Measurements from ENCODE around the gene RRP9. TPM values are rescaled to one million over a fixed set of nuclear protein-coding genes. Genes with fewer than 3 reads are reported as not detected.

RRP9 gene
- total RNA-seq, 1 donor from 2014 or later = 95.5 TPM

DNA sequence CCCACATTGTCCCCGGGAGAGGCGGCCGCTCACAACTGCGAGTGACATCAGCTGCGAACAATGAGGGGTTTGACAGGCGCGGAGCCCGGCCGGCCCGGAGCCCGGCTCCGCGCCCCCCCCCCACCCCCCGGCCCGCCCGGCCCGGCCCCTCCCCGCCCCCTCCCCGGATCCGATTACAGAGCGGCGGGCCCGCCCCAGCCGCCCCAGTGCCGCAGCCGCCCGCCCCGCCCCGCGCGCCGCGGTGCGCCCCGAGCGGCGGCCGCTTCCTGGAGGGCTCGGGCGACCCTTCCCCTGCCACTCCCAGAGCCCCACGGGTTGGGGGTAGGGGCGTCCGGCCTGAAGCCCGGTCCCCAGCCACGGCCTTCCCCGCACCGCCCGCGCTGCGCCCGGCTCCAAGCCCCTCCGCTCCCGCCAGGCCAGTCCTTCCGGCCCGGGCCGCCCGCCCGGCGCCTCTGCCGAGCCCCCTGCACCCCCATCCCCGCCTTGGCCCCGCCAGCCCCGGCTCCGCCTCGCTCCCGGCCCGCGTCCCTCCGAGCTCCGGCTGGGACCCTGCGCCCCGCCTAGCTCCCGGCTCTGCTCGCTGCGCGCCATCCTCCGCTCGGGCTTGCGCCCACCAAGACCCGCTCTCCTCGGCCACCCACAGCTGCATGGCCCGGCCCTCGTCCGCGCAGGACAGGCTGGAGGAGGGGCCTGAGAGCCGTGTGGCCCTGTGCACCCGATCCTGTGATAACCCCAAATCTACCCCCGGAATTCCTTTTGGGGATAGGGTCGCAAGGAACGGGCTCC lies 25.9 kb upstream of the RRP9 start, which contains the start of gene PCBP4:
Gene PCBP4 (minus strand): TSS at position 71 of the 786 bp plus-strand sequence. CDS start 6,214 bp downstream, outside the sequence.
- peaks cover 11% of the 10 kb centered on the region for H3K4me1 Mint-ChIP-seq
- intact Hi-C loops (cut with micrococcal nuclease) = loop anchor here (1.0 kb wide), 2 partner anchors 8 to 25 kb away; partner anchors contain the start of genes ABHD14A and PARP3
- peak within 1 kb of the TSS; percentile 79 for H3K27ac Mint-ChIP-seq
- DNase-seq = peak; percentile 85
- peaks cover 3% of the 10 kb centered on the region for H3K27me3 Mint-ChIP-seq
- no peaks in the 10 kb centered on the region for H3K9me3 Mint-ChIP-seq
- H3K4me3 Mint-ChIP-seq = peak within 1 kb of the TSS; percentile 90
- H3K36me3 Mint-ChIP-seq (ENCODE audit: low read depth) = peaks cover 2% of the 10 kb centered on the region

- Mint-ChIP-seq H3K9me3 (no peaks in the 10 kb centered on the region), H3K36me3 (ENCODE audit: low read depth) (peaks cover 2% of the 10 kb centered on the region), H3K4me3 (peak overlapping the region; percentile 87), H3K4me1 (peaks cover 11% of the 10 kb centered on the region), H3K27me3 (peaks cover 3% of the 10 kb centered on the region), H3K27ac (peak overlapping the region; percentile 75)
- intact Hi-C loops (cut with micrococcal nuclease) = loop anchor here (1.0 kb wide), 1 partner anchor 8 kb away; the partner anchor contains the start of gene ABHD14A
- peak; percentile 82 for DNase-seq
Observed at GRCh38 chr3:51966922-51967383, 25.2 kb upstream of the RRP9 start.

DNA sequence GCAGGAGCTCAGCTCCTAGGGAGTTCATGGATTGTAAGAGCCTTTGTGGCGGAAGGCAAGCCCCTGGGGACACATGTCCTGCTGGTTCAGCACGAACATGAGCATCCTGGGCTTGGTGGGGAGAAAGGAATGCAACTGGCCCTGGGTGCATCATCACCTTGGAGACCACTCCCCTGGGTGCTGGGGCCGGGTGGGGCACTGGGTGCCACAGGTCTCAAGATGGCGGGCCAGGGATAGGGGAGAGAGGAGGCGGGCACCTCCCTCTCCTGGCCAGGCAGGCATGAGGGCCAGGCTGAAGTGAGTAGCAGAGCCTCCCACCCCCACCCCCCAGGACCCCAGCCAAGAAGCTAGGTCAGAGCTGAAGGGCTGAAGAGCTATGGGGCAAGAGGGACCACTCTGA lies 24.8 kb upstream of the RRP9 start:
- peak overlapping the region; percentile 87 for H3K4me3 Mint-ChIP-seq
- peaks cover 4% of the 10 kb centered on the region for H3K27me3 Mint-ChIP-seq
- H3K27ac Mint-ChIP-seq = peak overlapping the region; percentile 75
- H3K4me1 Mint-ChIP-seq = peaks cover 11% of the 10 kb centered on the region
- intact Hi-C loops (cut with micrococcal nuclease) = no loop called here
- H3K9me3 Mint-ChIP-seq = no peaks in the 10 kb centered on the region
- DNase-seq = no peak
- peaks cover 2% of the 10 kb centered on the region for H3K36me3 Mint-ChIP-seq (ENCODE audit: low read depth)

- H3K27me3 Mint-ChIP-seq = peaks cover 5% of the 10 kb centered on the region
- intact Hi-C loops (cut with micrococcal nuclease) = no loop called here
- H3K27ac Mint-ChIP-seq = no peak overlapping the region
- H3K4me3 Mint-ChIP-seq = peak overlapping the region; percentile 87
- H3K4me1 Mint-ChIP-seq = peaks cover 11% of the 10 kb centered on the region
- H3K36me3 Mint-ChIP-seq (ENCODE audit: low read depth) = peaks cover 2% of the 10 kb centered on the region
- no peaks in the 10 kb centered on the region for H3K9me3 Mint-ChIP-seq
- DNase-seq = no peak
Observed at GRCh38 chr3:51966016-51966415, 24.3 kb upstream of the RRP9 start.

GRCh38 chr3:51964521-51964920 lies 22.8 kb upstream of the RRP9 start:
- Mint-ChIP-seq H3K36me3 (ENCODE audit: low read depth) (no peaks in the 10 kb centered on the region), H3K4me1 (peaks cover 11% of the 10 kb centered on the region), H3K9me3 (no peaks in the 10 kb centered on the region), H3K27me3 (peaks cover 5% of the 10 kb centered on the region), H3K27ac (no peak overlapping the region), H3K4me3 (no peak overlapping the region)
- intact Hi-C loops (cut with micrococcal nuclease) = no loop called here
- no peak for DNase-seq

- Mint-ChIP-seq H3K4me1 (peaks cover 11% of the 10 kb centered on the region), H3K27ac (no peak overlapping the region), H3K4me3 (no peak overlapping the region), H3K27me3 (peaks cover 5% of the 10 kb centered on the region), H3K9me3 (no peaks in the 10 kb centered on the region), H3K36me3 (ENCODE audit: low read depth) (no peaks in the 10 kb centered on the region)
- DNase-seq = no peak
- intact Hi-C loops (cut with micrococcal nuclease) = no loop called here
Observed at GRCh38 chr3:51963951-51964451, 22.3 kb upstream of the RRP9 start.

- H3K4me1 Mint-ChIP-seq = peaks cover 11% of the 10 kb centered on the region
- no peak overlapping the region for H3K27ac Mint-ChIP-seq
- no peak for DNase-seq
- no peak overlapping the region for H3K4me3 Mint-ChIP-seq
- peaks cover 5% of the 10 kb centered on the region for H3K27me3 Mint-ChIP-seq
- H3K9me3 Mint-ChIP-seq = no peaks in the 10 kb centered on the region
- H3K36me3 Mint-ChIP-seq (ENCODE audit: low read depth) = peaks cover 3% of the 10 kb centered on the region
- intact Hi-C loops (cut with micrococcal nuclease) = no loop called here
Observed at GRCh38 chr3:51962854-51963530, 21.3 kb upstream of the RRP9 start.

DNA sequence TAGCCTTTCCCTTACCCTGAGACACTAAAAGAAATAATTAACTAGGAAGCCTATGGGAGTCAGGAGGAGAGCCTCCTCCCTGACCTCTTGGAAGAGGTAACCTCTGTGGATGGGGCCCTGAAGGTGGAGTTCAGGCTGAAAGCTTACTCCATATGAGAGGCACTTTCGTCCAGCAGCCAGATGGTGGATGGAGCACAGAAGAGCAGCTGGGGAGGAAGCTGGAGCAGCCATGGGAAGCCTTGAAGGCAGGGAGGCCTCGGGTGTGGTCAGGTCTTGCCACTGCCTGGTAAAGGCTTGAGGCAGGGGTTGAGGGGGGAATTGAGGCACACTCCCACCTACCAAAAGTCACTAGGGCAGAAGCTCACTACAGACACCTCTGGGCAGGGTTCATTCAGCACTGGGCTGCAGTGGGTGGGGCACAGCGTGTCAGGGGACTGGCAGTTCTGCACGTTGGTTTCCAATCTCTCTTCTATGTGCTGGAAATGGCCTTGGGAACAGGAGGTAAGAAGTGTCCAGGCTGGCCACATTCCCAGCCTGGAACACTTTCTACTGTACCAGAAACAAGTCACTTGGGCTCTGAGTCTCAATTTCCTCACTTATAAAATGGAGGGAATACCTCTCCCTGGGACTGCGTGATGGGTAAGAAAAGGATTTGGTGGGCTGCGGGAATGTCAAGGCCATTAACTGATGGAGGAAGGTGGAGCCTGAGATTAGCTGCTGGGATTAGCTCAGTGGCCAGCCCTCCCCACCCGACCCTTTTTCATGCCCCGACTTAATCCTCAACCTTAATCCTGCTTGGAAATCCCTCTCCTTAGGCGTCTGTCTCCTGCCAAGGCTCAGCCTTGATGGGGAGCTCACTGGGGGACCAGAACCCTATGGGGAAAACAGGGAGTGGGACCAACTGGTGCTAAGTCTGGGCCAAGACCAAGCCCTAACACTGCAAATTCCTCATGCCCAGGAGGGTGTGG lies 20.2 kb upstream of the RRP9 start:
- Mint-ChIP-seq H3K4me3 (no peak overlapping the region), H3K27me3 (peaks cover 5% of the 10 kb centered on the region), H3K9me3 (no peaks in the 10 kb centered on the region), H3K27ac (no peak overlapping the region), H3K4me1 (peaks cover 9% of the 10 kb centered on the region), H3K36me3 (ENCODE audit: low read depth) (peaks cover 3% of the 10 kb centered on the region)
- intact Hi-C loops (cut with micrococcal nuclease) = no loop called here
- no peak for DNase-seq

DNA sequence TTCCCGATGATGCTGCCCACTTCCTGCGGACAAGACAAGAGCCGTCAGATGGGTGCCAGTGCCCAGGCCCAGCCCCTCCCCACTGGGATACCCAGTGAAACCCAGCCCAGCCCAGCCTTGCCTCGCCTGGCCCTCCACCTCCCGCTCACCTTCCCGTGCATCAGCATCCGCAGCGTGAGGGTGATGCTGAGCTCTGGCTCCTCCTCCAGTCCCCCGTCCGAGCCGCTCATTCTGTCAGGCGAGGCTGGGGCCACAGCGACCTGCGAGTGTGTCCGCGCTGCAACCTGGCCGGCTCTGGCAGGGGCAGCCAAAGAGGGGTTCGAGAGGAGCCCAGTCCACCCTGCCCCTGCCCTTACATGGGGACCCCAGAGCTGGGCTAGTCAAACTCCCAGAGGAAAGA lies 19.3 kb upstream of the RRP9 start:
- Mint-ChIP-seq H3K27me3 (peaks cover 7% of the 10 kb centered on the region), H3K4me1 (peaks cover 9% of the 10 kb centered on the region), H3K9me3 (no peaks in the 10 kb centered on the region), H3K36me3 (ENCODE audit: low read depth) (peaks cover 3% of the 10 kb centered on the region), H3K4me3 (no peak overlapping the region), H3K27ac (no peak overlapping the region)
- intact Hi-C loops (cut with micrococcal nuclease) = no loop called here
- no peak for DNase-seq

- intact Hi-C loops (cut with micrococcal nuclease) = no loop called here
- peaks cover 4% of the 10 kb centered on the region for H3K4me1 Mint-ChIP-seq
- no peak overlapping the region for H3K27ac Mint-ChIP-seq
- DNase-seq = no peak
- no peaks in the 10 kb centered on the region for H3K9me3 Mint-ChIP-seq
- peaks cover 6% of the 10 kb centered on the region for H3K27me3 Mint-ChIP-seq
- peaks cover 3% of the 10 kb centered on the region for H3K36me3 Mint-ChIP-seq (ENCODE audit: low read depth)
- no peak overlapping the region for H3K4me3 Mint-ChIP-seq
Observed at GRCh38 chr3:51960386-51960785, 18.7 kb upstream of the RRP9 start.

- Mint-ChIP-seq H3K4me1 (peaks cover 2% of the 10 kb centered on the region), H3K27ac (no peak overlapping the region), H3K4me3 (no peak overlapping the region)
Observed at GRCh38 chr3:51959651-51960050, 17.9 kb upstream of the RRP9 start.

DNA sequence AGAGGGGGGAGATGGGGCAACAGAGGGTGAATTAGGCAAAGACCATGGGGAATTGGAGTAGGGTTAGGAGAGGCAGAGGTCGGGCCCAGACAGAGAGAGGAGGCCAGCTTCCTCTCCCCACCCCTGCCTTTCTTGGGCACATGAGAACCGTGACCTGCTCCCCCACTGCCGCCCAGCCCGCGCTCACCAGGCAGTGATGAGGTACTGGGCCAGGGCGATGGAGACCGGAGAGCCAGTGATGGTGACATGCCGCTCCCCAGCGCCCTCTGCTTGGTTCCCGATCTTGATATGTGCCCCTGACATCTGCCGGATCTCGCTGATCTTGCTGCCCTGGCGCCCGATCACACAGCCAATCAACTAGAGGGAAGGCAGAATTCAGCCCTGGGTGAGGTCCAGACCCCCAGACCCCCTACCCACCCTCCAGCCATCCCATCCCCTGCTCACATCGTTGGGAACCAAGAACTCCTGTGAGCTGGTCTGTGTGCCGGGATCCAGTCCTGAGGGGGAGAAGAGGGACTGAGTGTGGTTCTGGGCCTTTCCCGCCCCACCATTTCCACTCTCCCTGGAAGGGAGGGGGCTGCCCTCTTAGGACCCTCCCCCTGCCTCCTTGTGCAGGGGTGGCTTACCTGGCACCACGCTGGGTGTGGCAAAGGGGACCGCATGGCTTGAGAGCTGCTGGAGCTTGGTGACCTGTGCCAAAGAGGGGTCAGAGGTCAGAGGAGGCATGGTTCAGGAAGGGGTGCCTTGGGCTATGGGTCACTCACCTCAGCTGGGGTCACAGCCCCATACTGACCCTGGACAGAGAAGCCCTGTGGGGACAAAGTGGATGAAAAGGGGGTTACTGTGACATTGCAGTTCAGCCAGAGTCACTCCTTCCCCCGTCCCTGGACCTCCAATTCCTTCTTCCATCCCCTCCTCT lies 17.2 kb upstream of the RRP9 start:
- no peaks in the 10 kb centered on the region for H3K9me3 Mint-ChIP-seq
- intact Hi-C loops (cut with micrococcal nuclease) = no loop called here
- no peak overlapping the region for H3K27ac Mint-ChIP-seq
- no peak for DNase-seq
- H3K4me3 Mint-ChIP-seq = no peak overlapping the region
- peaks cover 3% of the 10 kb centered on the region for H3K36me3 Mint-ChIP-seq (ENCODE audit: low read depth)
- peaks cover 19% of the 10 kb centered on the region for H3K27me3 Mint-ChIP-seq
- peaks cover 2% of the 10 kb centered on the region for H3K4me1 Mint-ChIP-seq

More at GRCh38 chr3:51959651-51960050, 17.9 kb upstream of the RRP9 start:
- H3K36me3 Mint-ChIP-seq (ENCODE audit: low read depth) = peaks cover 3% of the 10 kb centered on the region
- H3K9me3 Mint-ChIP-seq = no peaks in the 10 kb centered on the region
- intact Hi-C loops (cut with micrococcal nuclease) = no loop called here
- DNase-seq = no peak
- peaks cover 11% of the 10 kb centered on the region for H3K27me3 Mint-ChIP-seq
